Activated T-cell treated with anti-CD3 and anti-CD28 coated beads, Interleukin-2, amount 50 U/mL, for 72 hours (primary cell): Measurements from ENCODE around the gene C1orf105. TPM values are rescaled to one million over a fixed set of nuclear protein-coding genes. Genes with fewer than 3 reads are reported as not detected.

ENCODE experiments used
- ATAC-seq, 2 donors: fragments of 150-1000 bp; cut with Tn5 transposase; replicated peaks in 1 of 2; 2 replicates each; pipeline ENCODE4 v1.10.0; 2021; ENCODE audit warnings: moderate library complexity in 2 of 2, mild to moderate bottlenecking in 1 of 2
- DNase-seq, 2 donors: peaks; one replicate each; pipeline ENCODE4 v3.0.0; 2021 to 2022; ENCODE audit warnings: mixed read lengths in 1 of 2
- H3K27ac Mint-ChIP-seq: one replicate; pipeline ENCODE4 v1.8.0; 2022; ENCODE audit warnings: mild to moderate bottlenecking, moderate library complexity, mixed read lengths
- H3K27me3 Mint-ChIP-seq: one replicate; pipeline ENCODE4 v1.8.0; 2022; ENCODE audit warnings: low read depth, mixed read lengths
- H3K36me3 Mint-ChIP-seq, 2 donors: one replicate each; pipeline ENCODE4 v1.8.0; 2022; ENCODE audit warnings: mixed read lengths in 2 of 2, mild to moderate bottlenecking in 1 of 2; ENCODE audit not compliant: insufficient read depth in 2 of 2
- H3K4me1 Mint-ChIP-seq: one replicate; pipeline ENCODE4 v1.8.0; 2022; ENCODE audit warnings: low read depth, mixed read lengths
- H3K4me3 Mint-ChIP-seq, 2 donors: one replicate each; pipeline ENCODE4 v1.8.0; 2022; ENCODE audit warnings: mild to moderate bottlenecking in 2 of 2, mixed read lengths in 2 of 2, moderate library complexity in 2 of 2
- H3K9me3 Mint-ChIP-seq, 2 donors: one replicate each; pipeline ENCODE4 v1.8.0; 2022; ENCODE audit warnings: mixed read lengths in 2 of 2
- total RNA-seq, 2 donors: library from RNA; stranded (reverse); gene quantifications; one replicate each; pipeline ENCODE4 v1.2.3, GENCODE V29; 2022

C1orf105 gene
- total RNA-seq, 2 donors from 2014 or later = not detected

GRCh38 chr1:172457479-172458130 lies 37.1 kb downstream of the C1orf105 start:
- Mint-ChIP-seq H3K27me3 (peaks cover 12% of the 10 kb centered on the region), H3K27ac (no peak overlapping the region), H3K36me3 (no peaks in the 10 kb centered on the region), H3K4me1 (peaks cover 6% of the 10 kb centered on the region), H3K4me3 (no peak overlapping the region), H3K9me3 (no peaks in the 10 kb centered on the region)
- no peak for ATAC-seq
- DNase-seq = no peak

DNA sequence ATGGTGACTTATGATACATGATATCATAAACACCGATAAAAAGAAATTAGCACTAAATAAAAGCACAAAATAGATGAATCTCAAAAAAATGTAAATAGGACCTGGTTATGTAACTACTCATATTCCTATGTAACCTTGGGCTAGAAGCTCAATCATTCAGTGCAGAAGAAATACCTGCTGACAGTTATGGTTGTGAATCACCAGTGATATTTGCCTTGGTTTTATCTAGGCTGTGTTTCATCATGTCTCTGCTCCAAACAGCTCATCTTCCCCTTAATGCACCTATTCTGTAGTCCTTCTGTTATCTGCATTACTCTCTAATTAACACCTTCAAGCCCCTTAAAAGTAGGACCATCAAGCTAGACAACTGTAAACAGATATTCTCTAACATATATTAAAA lies 39.7 kb downstream of the C1orf105 start:
- Mint-ChIP-seq H3K4me3 (no peak overlapping the region), H3K9me3 (no peaks in the 10 kb centered on the region)
- no peak for ATAC-seq

GRCh38 chr1:172460887-172461315 lies 40.4 kb downstream of the C1orf105 start:
- Mint-ChIP-seq H3K4me1 (no peaks in the 10 kb centered on the region), H3K27ac (no peak overlapping the region), H3K27me3 (no peaks in the 10 kb centered on the region), H3K36me3 (no peaks in the 10 kb centered on the region), H3K4me3 (no peak overlapping the region), H3K9me3 (no peaks in the 10 kb centered on the region)
- no peak for DNase-seq
- no peak for ATAC-seq

More for the DNA sequence above, 39.7 kb downstream of the C1orf105 start:
- Mint-ChIP-seq H3K27me3 (peaks cover under 1% of the 10 kb centered on the region), H3K36me3 (no peaks in the 10 kb centered on the region), H3K4me1 (no peaks in the 10 kb centered on the region), H3K27ac (no peak overlapping the region)
- DNase-seq = no peak

- DNase-seq (no peak), ATAC-seq (no peak)
- Mint-ChIP-seq H3K27ac (no peak overlapping the region), H3K4me3 (no peak overlapping the region), H3K36me3 (no peaks in the 10 kb centered on the region), H3K4me1 (no peaks in the 10 kb centered on the region), H3K27me3 (no peaks in the 10 kb centered on the region), H3K9me3 (no peaks in the 10 kb centered on the region)
Observed at GRCh38 chr1:172465617-172466016, 45.1 kb downstream of the C1orf105 start.

DNA sequence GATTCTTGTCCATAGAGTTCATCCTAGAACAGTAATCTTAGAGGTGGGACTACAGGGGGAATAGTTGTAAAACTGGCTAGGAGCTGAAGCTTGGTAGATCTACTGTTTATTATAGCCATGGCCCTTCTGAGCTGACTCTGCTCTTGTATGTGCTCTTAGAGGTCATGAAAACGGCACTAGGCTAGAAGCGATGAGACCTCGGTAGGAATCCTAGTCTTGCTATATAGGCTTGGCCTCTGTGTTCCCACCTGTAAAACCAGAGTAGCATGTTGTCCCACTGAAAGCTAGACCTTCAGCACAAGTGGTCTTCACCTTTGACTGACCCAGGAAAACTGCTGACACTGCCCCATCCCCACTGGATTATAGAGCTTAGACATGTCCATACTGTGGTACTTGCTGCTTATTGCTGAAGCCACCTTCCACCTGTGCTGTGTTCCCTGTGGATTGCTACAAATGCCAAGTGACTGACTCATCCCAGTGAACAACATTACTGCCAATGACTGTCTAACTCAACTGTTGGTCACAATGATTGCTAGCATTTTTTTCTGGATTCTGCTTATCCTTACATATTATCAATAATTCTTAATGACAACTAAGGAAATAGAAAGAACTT lies 46.4 kb downstream of the C1orf105 start:
- Mint-ChIP-seq H3K36me3 (no peaks in the 10 kb centered on the region), H3K27ac (no peak overlapping the region), H3K4me1 (no peaks in the 10 kb centered on the region), H3K9me3 (no peaks in the 10 kb centered on the region), H3K4me3 (no peak overlapping the region), H3K27me3 (no peaks in the 10 kb centered on the region)
- ATAC-seq (no peak), DNase-seq (no peak)

DNA sequence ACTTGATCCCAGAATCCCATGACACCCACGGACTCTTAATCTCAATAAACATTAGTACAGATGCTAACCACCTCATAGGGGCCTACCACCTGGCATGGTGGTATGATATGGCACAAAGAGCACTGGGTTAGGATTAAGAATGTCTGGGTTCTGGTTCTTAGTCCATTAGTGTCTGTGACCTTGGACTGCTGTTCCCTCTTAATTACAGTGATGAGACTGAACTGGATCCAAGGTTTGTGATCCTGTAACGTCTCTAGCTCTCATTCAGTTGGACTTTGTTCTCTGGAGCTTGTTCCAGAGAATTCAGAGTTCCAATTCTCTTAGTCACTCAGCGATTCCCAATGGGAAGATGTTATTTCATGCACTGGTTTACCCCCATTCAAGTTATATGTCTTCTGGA lies 47.0 kb downstream of the C1orf105 start:
- H3K4me3 Mint-ChIP-seq = no peak overlapping the region
- H3K4me1 Mint-ChIP-seq = no peaks in the 10 kb centered on the region
- no peak overlapping the region for H3K27ac Mint-ChIP-seq
- no peaks in the 10 kb centered on the region for H3K9me3 Mint-ChIP-seq
- no peak for DNase-seq
- no peaks in the 10 kb centered on the region for H3K36me3 Mint-ChIP-seq
- H3K27me3 Mint-ChIP-seq = peaks cover under 1% of the 10 kb centered on the region
- no peak for ATAC-seq

DNA sequence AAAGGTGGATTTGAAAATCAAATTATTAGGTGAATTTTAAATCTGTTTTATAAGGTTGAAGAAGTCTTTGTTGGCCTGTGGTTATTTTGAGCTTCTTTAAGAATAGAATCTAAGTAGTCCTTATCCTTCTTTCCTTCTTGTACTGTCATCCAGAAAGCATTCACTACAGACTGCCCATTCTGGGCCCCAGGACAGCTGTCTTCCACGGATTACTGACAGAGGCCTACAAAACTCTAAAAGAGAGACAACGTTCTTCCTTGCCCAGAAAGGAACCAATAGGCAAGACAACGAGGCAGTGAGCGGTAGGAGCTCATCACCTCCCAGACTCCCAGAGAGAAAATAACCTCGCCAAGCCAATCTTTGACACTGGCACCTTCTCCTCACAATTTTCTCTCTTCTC lies 47.8 kb downstream of the C1orf105 start:
- Mint-ChIP-seq H3K4me3 (no peak overlapping the region), H3K36me3 (no peaks in the 10 kb centered on the region), H3K9me3 (no peaks in the 10 kb centered on the region), H3K27me3 (peaks cover 9% of the 10 kb centered on the region), H3K27ac (no peak overlapping the region), H3K4me1 (no peaks in the 10 kb centered on the region)
- no peak for DNase-seq
- ATAC-seq = no peak

DNA sequence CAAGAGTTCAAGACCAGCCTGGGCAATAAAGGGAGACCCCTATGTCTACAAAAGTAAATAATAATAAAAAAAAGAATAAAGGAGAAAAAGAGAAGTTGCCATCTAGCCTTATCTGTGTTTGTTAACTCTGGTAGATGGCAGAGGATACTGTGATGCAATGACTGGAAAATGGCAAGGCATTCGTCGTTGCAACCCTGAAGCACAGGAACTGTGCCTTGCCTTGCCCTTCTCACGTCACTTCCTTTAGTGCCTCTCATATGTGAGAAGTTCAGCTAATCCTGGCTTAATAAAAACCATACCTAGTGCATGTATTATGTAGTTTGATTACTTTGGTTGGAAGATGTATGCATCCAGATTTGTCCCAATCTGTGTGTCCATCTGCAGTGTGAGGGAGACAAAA lies 49.2 kb downstream of the C1orf105 start:
- ATAC-seq = no peak
- H3K4me1 Mint-ChIP-seq = no peaks in the 10 kb centered on the region
- no peaks in the 10 kb centered on the region for H3K36me3 Mint-ChIP-seq
- no peak for DNase-seq
- H3K27ac Mint-ChIP-seq = no peak overlapping the region
- peaks cover 13% of the 10 kb centered on the region for H3K27me3 Mint-ChIP-seq
- H3K9me3 Mint-ChIP-seq = no peaks in the 10 kb centered on the region
- no peak overlapping the region for H3K4me3 Mint-ChIP-seq

DNA sequence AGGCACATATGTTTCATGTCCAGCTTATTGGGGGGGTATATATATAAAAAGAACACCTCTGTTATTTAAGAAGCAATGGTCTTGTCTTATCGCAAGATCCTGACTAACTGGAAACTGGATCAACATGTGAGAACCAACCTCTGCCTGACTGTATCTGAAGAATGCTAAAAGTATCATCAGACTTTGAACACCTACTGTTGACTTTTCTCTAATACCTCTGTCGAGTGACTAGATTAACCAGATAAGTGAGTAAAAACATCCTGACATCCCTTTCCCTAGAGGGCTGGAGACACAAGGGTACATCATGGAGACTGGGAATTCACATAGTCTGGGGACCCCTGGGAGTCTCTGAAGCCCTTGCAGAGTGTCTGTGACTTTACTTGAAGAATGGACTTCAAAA lies 49.7 kb downstream of the C1orf105 start:
- Mint-ChIP-seq H3K9me3 (no peaks in the 10 kb centered on the region), H3K27ac (no peak overlapping the region), H3K27me3 (peaks cover 13% of the 10 kb centered on the region), H3K36me3 (no peaks in the 10 kb centered on the region), H3K4me3 (no peak overlapping the region), H3K4me1 (no peaks in the 10 kb centered on the region)
- ATAC-seq (no peak), DNase-seq (no peak)

DNA sequence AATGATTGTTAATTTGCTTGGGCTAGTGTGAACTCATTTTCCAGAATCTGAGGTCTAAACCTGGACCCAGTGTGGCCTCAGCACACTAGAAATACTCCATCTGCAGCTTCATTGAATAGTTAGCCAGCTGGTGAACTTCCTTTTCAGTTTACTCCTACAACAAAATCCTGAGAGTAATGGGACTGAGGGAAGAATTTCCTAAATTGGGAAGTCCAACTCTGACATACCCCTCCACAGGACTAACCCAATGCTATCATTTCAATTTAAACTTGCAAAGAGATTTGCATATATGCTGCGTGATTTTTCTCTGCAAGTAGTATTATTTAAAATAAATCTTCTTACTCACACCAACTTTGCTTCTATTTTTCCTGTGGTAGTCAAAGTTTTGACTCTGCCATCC lies 51.2 kb downstream of the C1orf105 start:
- Mint-ChIP-seq H3K27me3 (peaks cover 13% of the 10 kb centered on the region), H3K9me3 (no peaks in the 10 kb centered on the region), H3K36me3 (no peaks in the 10 kb centered on the region), H3K27ac (no peak overlapping the region), H3K4me1 (no peaks in the 10 kb centered on the region), H3K4me3 (no peak overlapping the region)
- ATAC-seq (no peak), DNase-seq (no peak)

DNA sequence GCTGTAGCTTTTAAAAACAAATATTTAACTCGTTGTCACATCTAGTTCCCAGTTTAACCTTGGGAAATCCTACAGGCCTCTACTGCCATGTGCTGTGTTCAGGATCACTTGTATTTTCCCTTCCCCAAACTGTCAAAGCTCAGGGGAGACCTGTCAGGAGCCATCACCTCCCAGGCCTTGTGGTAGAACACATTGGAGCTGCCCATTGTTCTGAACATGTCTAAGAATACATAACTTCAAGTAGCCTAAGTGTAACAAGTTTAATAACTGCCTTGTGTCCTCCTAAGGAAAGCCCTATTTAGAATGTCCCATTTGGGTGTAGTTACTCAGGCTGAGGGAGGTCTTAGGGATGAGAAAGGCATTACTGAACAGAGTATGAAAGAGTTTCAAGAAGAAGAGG lies 52.0 kb downstream of the C1orf105 start:
- Mint-ChIP-seq H3K4me3 (no peak overlapping the region), H3K27me3 (peaks cover 13% of the 10 kb centered on the region), H3K9me3 (no peaks in the 10 kb centered on the region), H3K36me3 (no peaks in the 10 kb centered on the region), H3K27ac (no peak overlapping the region), H3K4me1 (no peaks in the 10 kb centered on the region)
- no peak for ATAC-seq
- DNase-seq = no peak

DNA sequence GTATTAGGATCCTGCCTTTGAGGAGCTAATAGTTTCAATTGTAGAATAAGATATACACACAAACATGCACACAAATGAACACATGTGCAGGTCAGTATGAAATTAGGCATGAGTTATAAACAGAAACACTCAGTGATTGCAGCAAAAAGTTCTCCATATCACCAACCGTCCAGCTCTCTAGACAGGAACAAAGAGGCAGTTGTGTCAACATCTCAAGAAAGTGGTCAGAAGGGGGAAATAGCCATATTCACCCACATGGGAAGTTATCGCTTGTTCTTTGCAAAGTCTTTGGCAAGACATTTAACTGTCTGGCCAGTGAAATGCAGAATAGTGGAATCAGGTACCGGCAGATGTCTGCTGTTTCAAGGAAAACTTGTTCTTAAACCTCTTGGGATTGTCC lies 52.8 kb downstream of the C1orf105 start:
- H3K4me1 Mint-ChIP-seq = no peaks in the 10 kb centered on the region
- no peaks in the 10 kb centered on the region for H3K9me3 Mint-ChIP-seq
- peaks cover 13% of the 10 kb centered on the region for H3K27me3 Mint-ChIP-seq
- H3K4me3 Mint-ChIP-seq = no peak overlapping the region
- ATAC-seq (no peak), DNase-seq (no peak)
- H3K27ac Mint-ChIP-seq = no peak overlapping the region
- H3K36me3 Mint-ChIP-seq = no peaks in the 10 kb centered on the region

DNA sequence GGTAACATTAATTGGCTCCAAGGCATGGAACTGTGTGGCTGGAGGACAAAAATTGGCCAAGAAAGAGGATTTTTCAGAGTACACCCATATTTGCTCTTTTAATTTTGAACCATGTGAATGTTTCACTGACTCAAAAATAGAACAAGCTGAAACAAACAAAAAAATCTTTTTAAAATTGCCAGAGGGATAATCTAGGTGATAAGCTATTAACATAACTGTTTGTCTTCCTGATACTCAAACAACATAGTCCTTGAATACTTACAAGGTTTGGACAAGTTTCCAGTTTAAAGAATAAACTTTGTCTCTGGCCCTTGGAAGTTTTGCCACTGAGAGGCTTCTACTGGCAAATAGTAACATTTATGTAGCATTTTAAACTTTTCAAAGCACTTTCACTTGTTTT lies 53.4 kb downstream of the C1orf105 start:
- H3K4me1 Mint-ChIP-seq = no peaks in the 10 kb centered on the region
- H3K36me3 Mint-ChIP-seq = no peaks in the 10 kb centered on the region
- no peak overlapping the region for H3K27ac Mint-ChIP-seq
- no peaks in the 10 kb centered on the region for H3K9me3 Mint-ChIP-seq
- no peak overlapping the region for H3K4me3 Mint-ChIP-seq
- ATAC-seq = no peak
- DNase-seq = no peak
- H3K27me3 Mint-ChIP-seq = peaks cover 13% of the 10 kb centered on the region

- ATAC-seq (no peak), DNase-seq (no peak)
- Mint-ChIP-seq H3K9me3 (no peaks in the 10 kb centered on the region), H3K4me1 (peaks cover 7% of the 10 kb centered on the region), H3K27ac (no peak overlapping the region), H3K27me3 (peaks cover 13% of the 10 kb centered on the region), H3K4me3 (no peak overlapping the region), H3K36me3 (no peaks in the 10 kb centered on the region)
Observed at GRCh38 chr1:172476218-172476811, 55.8 kb downstream of the C1orf105 start.
